Effector memory CD8-positive, alpha-beta T cell (primary cell): ENCODE data around the gene ZEB1.
"Not testable (repeated sequence)": the region's sequence is repeated elsewhere in the genome, so short reads cannot be mapped to it uniquely, and the experiment has no call there.

Experiments used
- ATAC-seq: fragments of 150-1000 bp; cut with Tn5 transposase; replicated peaks from 2 replicates; pipeline ENCODE4 v1.10.0; 2021; ENCODE audit warnings: mild to moderate bottlenecking, moderate library complexity
- DNase-seq, 3 experiments: peaks; one replicate each; pipeline ENCODE4 v3.0.0; 2021
- H3K27ac Mint-ChIP-seq, 2 donors: one replicate each; pipeline ENCODE4 v1.8.0; 2022; ENCODE audit warnings: mild to moderate bottlenecking in 2 of 2, mixed read lengths in 2 of 2, moderate library complexity in 2 of 2
- H3K27me3 Mint-ChIP-seq, 2 donors: one replicate each; pipeline ENCODE4 v1.8.0; 2022; ENCODE audit warnings: mixed read lengths in 2 of 2
- H3K36me3 Mint-ChIP-seq: one replicate; pipeline ENCODE4 v1.8.0; 2022; ENCODE audit warnings: mild to moderate bottlenecking, moderate library complexity, mixed read lengths; ENCODE audit not compliant: insufficient read depth
- H3K4me1 Mint-ChIP-seq, 2 donors: one replicate each; pipeline ENCODE4 v1.8.0; 2022; ENCODE audit warnings: low read depth in 2 of 2, mixed read lengths in 2 of 2
- H3K4me3 Mint-ChIP-seq, 2 donors: one replicate each; pipeline ENCODE4 v1.8.0; 2022; ENCODE audit warnings: mild to moderate bottlenecking in 2 of 2, mixed read lengths in 2 of 2, moderate library complexity in 2 of 2
- H3K9me3 Mint-ChIP-seq, 2 donors: one replicate each; pipeline ENCODE4 v1.8.0; 2022; ENCODE audit warnings: mixed read lengths in 2 of 2

The ZEB1 gene

GRCh38 chr10:31363696-31364095, 44.7 kb downstream of the ZEB1 start:
- H3K27ac Mint-ChIP-seq, H3K9me3 Mint-ChIP-seq, ATAC-seq, H3K27me3 Mint-ChIP-seq, DNase-seq: not testable (repeated sequence)
- H3K36me3 Mint-ChIP-seq = peaks cover 11% of the 10 kb centered on the region
- H3K4me1 Mint-ChIP-seq = peaks cover 11% of the 10 kb centered on the region in 2 donors
- peak overlapping the region in 1 of 2 donors; percentile 44 for H3K4me3 Mint-ChIP-seq

- not testable (repeated sequence) for H3K27ac Mint-ChIP-seq, H3K27me3 Mint-ChIP-seq, ATAC-seq, H3K36me3 Mint-ChIP-seq, H3K9me3 Mint-ChIP-seq, H3K4me3 Mint-ChIP-seq, DNase-seq
- H3K4me1 Mint-ChIP-seq = peaks cover 11 to 12% of the 10 kb centered on the region in 2 donors
These were observed 45.2 kb downstream of the ZEB1 start for GRCh38 chr10:31364238-31364637.

GRCh38 chr10:31366703-31367102, 47.7 kb downstream of the ZEB1 start:
- no peak for ATAC-seq

GRCh38 chr10:31368724-31369123, 49.7 kb downstream of the ZEB1 start:
- Mint-ChIP-seq H3K4me1 (peaks cover 31 to 38% of the 10 kb centered on the region in 2 donors), H3K27me3 (no peaks in the 10 kb centered on the region), H3K9me3 (no peaks in the 10 kb centered on the region), H3K27ac (no peak overlapping the region), H3K36me3 (peaks cover 5% of the 10 kb centered on the region), H3K4me3 (no peak overlapping the region)
- DNase-seq (no peak), ATAC-seq (no peak)

More at GRCh38 chr10:31366703-31367102, 47.7 kb downstream of the ZEB1 start:
- DNase-seq = no peak
- peak overlapping the region in 1 of 2 donors; percentile 33 for H3K27ac Mint-ChIP-seq
- H3K27me3 Mint-ChIP-seq = no peaks in the 10 kb centered on the region
- H3K4me3 Mint-ChIP-seq = no peak overlapping the region
- H3K9me3 Mint-ChIP-seq = no peaks in the 10 kb centered on the region
- H3K4me1 Mint-ChIP-seq = peaks cover 29 to 31% of the 10 kb centered on the region in 2 donors
- peaks cover 9% of the 10 kb centered on the region for H3K36me3 Mint-ChIP-seq

- no peaks in the 10 kb centered on the region for H3K27me3 Mint-ChIP-seq
- H3K9me3 Mint-ChIP-seq = no peaks in the 10 kb centered on the region
- DNase-seq = no peak
- ATAC-seq = no peak
- no peak overlapping the region for H3K27ac Mint-ChIP-seq
- no peak overlapping the region for H3K4me3 Mint-ChIP-seq
- H3K4me1 Mint-ChIP-seq = peaks cover 26 to 42% of the 10 kb centered on the region in 2 donors
- H3K36me3 Mint-ChIP-seq = no peaks in the 10 kb centered on the region
These were observed 53.4 kb downstream of the ZEB1 start for GRCh38 chr10:31372439-31372838.

GRCh38 chr10:31374146-31374696, 55.2 kb downstream of the ZEB1 start:
- peaks cover 22 to 39% of the 10 kb centered on the region in 2 donors for H3K4me1 Mint-ChIP-seq
- H3K9me3 Mint-ChIP-seq = no peaks in the 10 kb centered on the region
- no peak for DNase-seq

GRCh38 chr10:31381171-31381570, 62.2 kb downstream of the ZEB1 start:
- no peaks in the 10 kb centered on the region for H3K9me3 Mint-ChIP-seq
- peaks cover 4 to 10% of the 10 kb centered on the region in 2 donors for H3K4me1 Mint-ChIP-seq
- H3K27ac Mint-ChIP-seq = no peak overlapping the region
- DNase-seq (no peak), ATAC-seq (no peak)
- no peak overlapping the region for H3K4me3 Mint-ChIP-seq
- no peaks in the 10 kb centered on the region for H3K27me3 Mint-ChIP-seq
- H3K36me3 Mint-ChIP-seq = no peaks in the 10 kb centered on the region

More at GRCh38 chr10:31374146-31374696, 55.2 kb downstream of the ZEB1 start:
- no peak for ATAC-seq
- H3K36me3 Mint-ChIP-seq = no peaks in the 10 kb centered on the region
- H3K4me3 Mint-ChIP-seq = no peak overlapping the region
- H3K27me3 Mint-ChIP-seq = no peaks in the 10 kb centered on the region
- no peak overlapping the region for H3K27ac Mint-ChIP-seq

GRCh38 chr10:31381766-31382316, 62.8 kb downstream of the ZEB1 start:
- DNase-seq (no peak), ATAC-seq (no peak)
- no peaks in the 10 kb centered on the region for H3K36me3 Mint-ChIP-seq
- H3K4me3 Mint-ChIP-seq = no peak overlapping the region
- H3K27me3 Mint-ChIP-seq = no peaks in the 10 kb centered on the region
- no peaks in the 10 kb centered on the region for H3K9me3 Mint-ChIP-seq
- peaks cover 4 to 10% of the 10 kb centered on the region in 2 donors for H3K4me1 Mint-ChIP-seq
- H3K27ac Mint-ChIP-seq = no peak overlapping the region

- DNase-seq (no peak), ATAC-seq (no peak)
- no peak overlapping the region for H3K4me3 Mint-ChIP-seq
These were observed 65.0 kb downstream of the ZEB1 start for GRCh38 chr10:31383810-31384588.

GRCh38 chr10:31384589-31384949, 65.6 kb downstream of the ZEB1 start:
- Mint-ChIP-seq H3K36me3 (peaks cover 12% of the 10 kb centered on the region), H3K4me1 (peaks cover 4 to 10% of the 10 kb centered on the region in 2 donors), H3K4me3 (no peak overlapping the region), H3K9me3 (no peaks in the 10 kb centered on the region), H3K27me3 (no peaks in the 10 kb centered on the region), H3K27ac (peak overlapping the region in 1 of 2 donors; percentile 44)
- ATAC-seq (no peak), DNase-seq (no peak)

More at GRCh38 chr10:31383810-31384588, 65.0 kb downstream of the ZEB1 start:
- no peaks in the 10 kb centered on the region for H3K27me3 Mint-ChIP-seq
- H3K36me3 Mint-ChIP-seq = peaks cover 12% of the 10 kb centered on the region
- H3K9me3 Mint-ChIP-seq = no peaks in the 10 kb centered on the region
- peaks cover 4 to 10% of the 10 kb centered on the region in 2 donors for H3K4me1 Mint-ChIP-seq
- peak overlapping the region in 1 of 2 donors; percentile 23 for H3K27ac Mint-ChIP-seq

GRCh38 chr10:31390804-31391203, 71.8 kb downstream of the ZEB1 start:
- H3K27ac Mint-ChIP-seq = no peak overlapping the region
- H3K36me3 Mint-ChIP-seq = peaks cover 12% of the 10 kb centered on the region
- no peaks in the 10 kb centered on the region for H3K27me3 Mint-ChIP-seq
- peaks cover 6 to 17% of the 10 kb centered on the region in 2 donors for H3K4me1 Mint-ChIP-seq
- DNase-seq = no peak
- ATAC-seq = no peak
- H3K4me3 Mint-ChIP-seq = no peak overlapping the region
- H3K9me3 Mint-ChIP-seq = no peaks in the 10 kb centered on the region

- ATAC-seq = no peak
- Mint-ChIP-seq H3K4me1 (peaks cover 12 to 27% of the 10 kb centered on the region in 2 donors), H3K4me3 (no peak overlapping the region)
These were observed 74.8 kb downstream of the ZEB1 start for GRCh38 chr10:31393844-31394243.

GRCh38 chr10:31395695-31396094, 76.7 kb downstream of the ZEB1 start:
- H3K4me3 Mint-ChIP-seq = no peak overlapping the region
- H3K27me3 Mint-ChIP-seq = no peaks in the 10 kb centered on the region
- DNase-seq = no peak
- no peaks in the 10 kb centered on the region for H3K36me3 Mint-ChIP-seq
- H3K9me3 Mint-ChIP-seq = no peaks in the 10 kb centered on the region
- H3K4me1 Mint-ChIP-seq = peaks cover 16 to 37% of the 10 kb centered on the region in 2 donors
- ATAC-seq = no peak
- H3K27ac Mint-ChIP-seq = peak overlapping the region in 1 of 2 donors; percentile 17

More at GRCh38 chr10:31393844-31394243, 74.8 kb downstream of the ZEB1 start:
- H3K27ac Mint-ChIP-seq = no peak overlapping the region
- no peak for DNase-seq
- H3K36me3 Mint-ChIP-seq = no peaks in the 10 kb centered on the region
- H3K27me3 Mint-ChIP-seq = no peaks in the 10 kb centered on the region
- H3K9me3 Mint-ChIP-seq = no peaks in the 10 kb centered on the region

- H3K27ac Mint-ChIP-seq = no peak overlapping the region
- H3K4me1 Mint-ChIP-seq = peaks cover 18 to 41% of the 10 kb centered on the region in 2 donors
- H3K9me3 Mint-ChIP-seq = no peaks in the 10 kb centered on the region
- no peak overlapping the region for H3K4me3 Mint-ChIP-seq
- DNase-seq = no peak
- no peaks in the 10 kb centered on the region for H3K36me3 Mint-ChIP-seq
- ATAC-seq = no peak
- H3K27me3 Mint-ChIP-seq = no peaks in the 10 kb centered on the region
These were observed 77.4 kb downstream of the ZEB1 start for GRCh38 chr10:31396376-31396775.
